GM19328 (cell line): ENCODE results near the gene CA5A.
A peak's percentile ranks its signal among the peaks of the same experiment; 100 is the strongest.
"Not testable (repeated sequence)": the region's sequence is repeated elsewhere in the genome, so short reads cannot be mapped to it uniquely, and the experiment has no call there.

Experiments
- ATAC-seq: cut with Tn5 transposase; IDR thresholded peaks from one replicate; pipeline ENCODE4 v1.9.1; 2021; ENCODE audit warnings: mild to moderate bottlenecking, moderate library complexity; ENCODE audit not compliant: unreplicated experiment

Gene CA5A

DNA sequence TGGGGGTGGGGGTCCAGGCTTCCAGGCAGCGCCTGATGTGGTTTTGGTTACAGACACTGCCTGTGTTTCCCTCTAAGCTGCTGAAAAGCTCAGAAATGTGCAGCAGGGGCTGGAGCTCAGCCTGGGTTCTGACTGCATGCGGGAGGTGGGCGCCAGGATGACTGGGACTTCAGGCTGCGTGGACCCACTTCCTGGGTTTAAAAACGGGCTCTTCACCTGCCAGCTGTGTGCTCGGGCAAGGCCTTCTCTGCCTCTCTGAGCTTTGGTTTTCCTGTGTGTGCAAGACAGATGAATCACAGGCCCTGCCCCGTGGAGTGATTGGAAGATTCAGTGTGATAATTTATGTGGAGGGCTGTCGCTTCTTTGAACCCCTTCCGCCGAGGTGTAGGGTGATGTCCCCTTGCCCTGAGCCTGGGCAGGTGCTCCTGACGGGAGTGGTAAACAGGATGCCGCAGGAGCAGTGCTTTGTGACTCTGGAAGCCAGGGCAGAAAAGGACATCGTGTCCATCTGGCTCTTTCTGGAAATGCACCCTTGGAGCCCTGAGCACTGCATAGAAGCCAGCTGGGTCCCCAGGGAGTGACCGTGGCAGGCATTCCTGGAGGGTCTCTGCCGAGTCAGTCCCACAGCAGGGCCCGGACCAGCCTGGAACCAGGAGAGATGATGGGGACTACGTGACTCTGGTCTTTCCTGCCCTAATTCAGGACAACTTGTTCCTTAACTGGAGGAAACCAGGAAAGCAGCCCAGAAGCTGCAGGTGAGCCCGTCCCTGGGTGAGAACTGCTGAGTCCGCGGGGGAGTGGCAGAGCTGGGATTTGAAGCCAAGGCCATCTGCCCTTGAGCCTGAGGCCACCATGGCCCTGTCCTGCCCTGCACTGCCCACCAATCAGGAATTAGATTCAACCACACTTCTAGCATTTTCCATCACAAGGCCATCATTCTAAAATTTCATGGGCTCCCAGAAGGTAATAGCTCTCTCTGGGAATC lies 38.5 kb downstream of the CA5A start:
- no peak for ATAC-seq

DNA sequence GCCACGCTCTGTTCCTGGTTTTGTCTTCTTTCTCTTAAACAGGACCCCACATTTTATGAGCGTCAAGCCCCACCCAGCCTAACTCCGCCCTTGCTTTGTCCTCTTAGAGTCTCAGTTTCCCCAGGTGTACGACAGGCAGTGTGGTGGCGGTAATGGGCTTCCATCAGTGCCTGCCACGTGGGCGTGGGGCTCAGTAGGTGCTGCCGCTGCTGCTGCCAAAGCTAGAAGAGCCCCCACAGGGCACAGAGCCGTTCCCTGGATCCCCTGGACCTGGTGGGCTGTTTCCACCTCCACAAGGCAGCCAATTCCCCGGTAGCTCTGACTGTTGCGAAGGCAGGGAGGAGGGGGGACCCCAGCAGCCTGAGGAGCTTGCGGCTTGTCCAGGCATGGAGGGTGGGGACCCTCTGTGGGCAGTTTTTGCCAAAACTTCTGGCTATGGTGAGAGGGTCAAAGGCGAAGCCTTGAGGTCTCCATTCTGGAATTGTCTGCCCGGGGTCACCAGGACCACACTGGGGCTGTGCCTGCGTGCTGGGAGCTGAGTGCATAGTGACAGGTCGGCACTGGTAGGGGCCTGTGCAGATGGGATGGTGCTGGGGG lies 39.3 kb downstream of the CA5A start:
- not testable (repeated sequence) for ATAC-seq

DNA sequence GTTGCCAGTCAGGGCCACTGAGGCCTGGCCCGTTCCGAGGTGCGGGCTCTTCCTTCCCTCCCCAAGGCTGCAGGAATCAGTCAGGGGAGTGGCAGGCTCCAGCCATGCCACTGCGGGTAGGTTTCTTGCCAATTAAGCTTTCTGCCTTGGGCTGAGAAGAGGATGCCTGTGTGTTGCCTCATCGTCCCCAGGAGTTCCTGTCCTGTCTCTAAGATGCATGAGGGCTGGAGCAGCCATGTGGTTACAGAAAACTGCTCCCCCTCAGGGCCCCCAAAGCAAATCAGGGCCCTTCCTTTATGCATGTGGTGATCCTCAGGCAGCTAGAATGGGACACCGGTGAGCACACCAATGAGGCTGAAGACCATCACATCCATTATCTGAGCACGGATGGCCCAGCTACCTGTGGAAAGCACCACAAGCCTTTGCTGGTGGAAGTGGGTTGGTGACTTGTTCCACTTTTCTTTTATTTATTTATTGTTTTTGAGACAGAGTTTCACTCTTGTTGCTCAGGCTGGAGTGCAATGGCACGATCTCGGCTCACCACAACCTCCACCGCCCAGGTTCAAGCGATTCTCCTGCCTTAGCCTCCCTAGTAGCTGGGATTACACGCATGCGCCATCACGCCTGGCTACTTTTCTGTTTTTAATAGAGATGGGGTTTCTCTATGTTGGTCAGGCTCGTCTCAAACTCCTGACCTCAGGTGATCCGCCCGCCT lies 40.0 kb downstream of the CA5A start:
- not testable (repeated sequence) for ATAC-seq

DNA sequence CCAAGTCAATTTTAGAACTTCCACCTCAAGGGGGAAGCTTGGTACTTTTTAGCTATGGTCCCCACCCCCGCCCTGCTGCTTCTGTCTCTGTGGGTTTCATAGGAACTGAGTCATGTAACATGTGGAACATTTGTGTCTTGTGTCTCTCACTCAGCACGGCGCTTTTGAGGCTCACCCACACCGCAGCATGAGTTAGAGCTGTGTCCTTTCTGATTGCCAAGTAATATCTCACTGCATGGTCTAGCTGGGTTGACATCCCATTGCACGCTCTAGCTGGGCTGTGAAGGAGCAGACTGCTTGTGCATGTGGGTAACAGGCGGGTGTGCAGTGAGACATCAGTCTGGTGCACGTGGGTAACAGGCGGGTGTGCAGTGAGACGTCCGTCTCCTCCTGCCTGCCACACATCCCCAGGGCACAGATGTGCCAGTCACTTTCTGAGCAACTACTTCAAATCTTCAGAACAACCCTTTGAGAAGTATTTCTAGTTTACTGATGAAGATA lies 40.6 kb downstream of the CA5A start:
- peak; percentile 60 for ATAC-seq

DNA sequence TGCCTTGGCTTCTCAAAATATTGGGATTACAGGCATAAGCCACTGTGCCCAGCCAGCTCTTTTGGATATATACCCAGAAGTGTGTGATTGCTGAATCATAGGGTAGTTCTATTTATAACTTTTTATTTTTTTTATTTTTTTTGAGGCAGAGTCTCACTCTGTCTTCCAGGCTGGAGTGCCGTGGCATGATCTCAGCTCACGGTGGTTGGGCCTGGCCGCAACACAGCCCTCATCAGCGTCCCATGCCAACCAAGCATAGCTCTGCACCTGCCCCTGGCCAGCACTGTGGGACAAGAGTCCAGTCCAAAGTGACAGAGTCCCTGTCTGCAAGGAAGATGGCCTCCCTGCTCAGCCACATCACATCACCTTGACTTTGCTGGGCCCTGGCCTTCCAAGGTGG lies 42.3 kb downstream of the CA5A start:
- not testable (repeated sequence) for ATAC-seq

DNA sequence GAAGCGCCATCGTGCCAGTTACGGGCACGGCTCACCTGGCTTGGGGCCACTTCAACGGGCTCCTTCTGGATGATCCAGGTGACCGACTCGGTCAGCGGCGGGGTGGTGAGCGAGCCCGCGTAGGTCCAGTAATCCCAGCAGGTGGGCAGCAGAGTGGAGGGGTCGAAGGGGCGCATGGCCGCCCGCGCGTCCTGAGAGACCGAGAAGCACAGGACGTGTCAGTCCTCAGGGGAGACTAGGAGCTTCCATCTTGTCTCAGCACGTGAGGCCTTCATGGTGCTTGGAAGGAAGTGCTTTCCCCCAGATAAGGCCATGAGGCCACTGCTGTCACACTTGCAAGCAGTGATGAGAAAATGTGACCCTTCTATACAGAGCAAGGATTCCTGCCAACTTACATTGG lies 44.6 kb downstream of the CA5A start:
- no peak for ATAC-seq

- not testable (repeated sequence) for ATAC-seq
Measured at GRCh38 chr16:87889762-87890161, 46.6 kb downstream of the CA5A start.

DNA sequence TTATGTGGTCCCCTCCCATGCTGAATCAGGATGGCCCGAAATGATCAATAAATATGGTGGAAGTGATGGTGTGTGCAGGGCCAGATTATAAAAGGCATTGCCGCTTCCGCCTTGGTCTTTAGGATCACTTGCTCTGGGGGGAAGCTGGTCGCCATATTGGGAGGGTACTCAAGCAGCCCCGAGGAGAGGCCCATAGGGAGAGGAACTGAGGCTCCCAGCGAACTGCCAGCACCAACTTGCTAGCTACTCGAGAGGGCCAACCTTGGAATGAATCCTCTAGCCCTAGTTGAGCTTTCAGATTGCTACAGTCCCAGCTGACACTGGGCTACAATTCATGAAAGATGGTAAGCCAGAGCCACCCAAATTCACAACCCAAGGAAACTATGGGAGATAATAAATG lies 48.0 kb downstream of the CA5A start:
- ATAC-seq, result not testable (repeated sequence)

DNA sequence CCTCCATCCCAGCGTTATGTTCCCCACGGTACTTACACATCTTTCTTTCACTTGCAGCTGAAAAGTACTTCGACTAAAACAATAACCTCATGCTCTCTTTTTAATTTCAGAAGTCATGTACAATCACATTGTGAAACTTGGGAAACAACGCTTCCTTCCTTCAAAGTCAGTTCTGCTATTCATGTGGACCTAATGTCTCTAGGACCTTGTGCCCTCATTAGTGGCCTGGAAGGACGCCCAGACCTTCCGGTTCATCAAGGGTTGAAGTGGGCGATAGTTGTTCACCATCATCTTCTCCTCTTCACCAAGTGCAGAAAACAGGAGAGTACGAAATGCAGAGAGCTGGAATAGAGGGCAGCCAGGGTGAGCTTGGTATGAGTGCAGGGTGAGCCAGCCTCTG lies 48.4 kb downstream of the CA5A start:
- ATAC-seq, result not testable (repeated sequence)

GRCh38 chr16:87885371-87885967 lies 50.9 kb downstream of the CA5A start:
- ATAC-seq, result not testable (repeated sequence)

GRCh38 chr16:87882436-87883019 lies 53.8 kb downstream of the CA5A start:
- ATAC-seq, result no peak

- no peak for ATAC-seq
Measured at GRCh38 chr16:87881324-87882200, 54.8 kb downstream of the CA5A start.

- no peak for ATAC-seq
Measured at GRCh38 chr16:87880117-87880696, 56.1 kb downstream of the CA5A start.

DNA sequence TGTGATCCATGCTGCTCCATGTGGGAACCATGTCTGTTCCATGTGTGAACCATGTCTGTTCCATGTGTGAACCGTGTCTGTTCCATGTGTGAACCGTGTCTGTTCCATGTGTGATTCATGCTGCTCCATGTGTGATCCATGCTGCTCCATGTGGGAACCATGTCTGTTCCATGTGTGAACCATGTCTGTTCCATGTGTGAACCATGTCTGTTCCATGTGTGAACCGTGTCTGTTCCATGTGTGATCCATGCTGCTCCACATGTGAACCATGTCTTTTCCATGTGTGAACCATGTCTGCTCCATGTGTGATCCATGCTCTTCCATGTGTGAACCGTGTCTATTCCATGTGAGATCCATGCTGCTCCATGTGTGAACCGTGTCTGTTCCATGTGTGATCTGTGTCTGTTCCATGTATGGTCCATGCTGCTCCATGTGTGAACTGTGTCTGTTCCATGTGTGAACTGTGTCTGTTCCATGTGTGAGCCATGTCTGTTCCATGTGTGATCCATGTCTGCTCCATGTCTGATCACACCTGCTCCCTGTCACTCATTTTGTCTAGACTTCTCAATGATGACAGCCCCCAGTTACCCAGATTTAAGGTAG lies 56.8 kb downstream of the CA5A start:
- ATAC-seq, result not testable (repeated sequence)

DNA sequence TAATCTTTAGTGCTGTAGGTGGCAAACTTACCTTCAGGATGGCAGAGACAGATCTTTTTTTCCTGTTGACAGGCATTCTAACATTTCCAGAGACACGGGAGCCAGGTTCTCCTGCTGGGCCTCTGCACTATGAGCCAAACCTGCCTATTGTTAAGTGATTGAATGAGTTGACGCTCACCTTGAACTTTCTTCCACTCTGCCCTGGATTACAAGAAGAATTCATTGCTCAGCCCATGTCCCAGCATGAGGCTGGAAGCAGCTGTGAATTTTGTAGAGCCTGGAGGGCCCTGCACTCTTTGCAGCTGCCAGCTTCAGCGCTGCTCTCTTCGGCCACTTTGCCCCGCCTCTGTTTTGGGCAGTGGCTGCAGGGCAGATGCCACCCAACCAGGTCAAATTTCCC lies 57.6 kb downstream of the CA5A start:
- ATAC-seq, result no peak

DNA sequence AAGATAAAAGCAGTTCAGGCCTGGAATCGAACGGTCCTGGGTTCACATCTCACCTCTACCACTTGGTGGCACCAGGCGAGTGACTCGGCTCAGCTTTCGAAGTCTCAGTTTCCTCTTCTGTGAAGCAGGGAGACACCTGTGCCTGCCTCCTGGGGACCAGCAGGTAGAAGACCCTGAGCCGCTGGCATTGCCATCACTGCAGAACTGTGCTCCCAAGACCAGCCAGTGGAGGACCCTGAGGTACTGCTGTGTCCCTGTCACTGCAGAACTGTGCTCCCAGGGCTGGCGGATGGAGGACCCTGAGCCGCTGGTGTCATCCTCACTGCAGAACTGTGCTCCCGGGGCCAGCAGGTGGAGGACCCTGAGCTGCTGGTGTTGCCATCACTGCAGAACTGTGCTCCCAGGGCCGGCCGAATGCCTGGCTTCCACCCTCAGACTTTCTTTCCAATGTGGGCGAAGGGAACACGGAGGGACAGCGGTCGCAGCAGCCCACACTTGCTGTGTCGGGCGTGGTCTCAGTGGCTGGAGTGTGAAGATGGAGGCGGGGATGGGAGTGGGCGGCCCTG lies 58.3 kb downstream of the CA5A start:
- no peak for ATAC-seq

- no peak for ATAC-seq
Measured at GRCh38 chr16:87874639-87875427, 61.5 kb downstream of the CA5A start.
